OCI-LY7 (cell line): ENCODE measurements around the gene RPGRIP1.

Source experiments
- EZH2phosphoT487 ChIP-seq: fragments of 200-600 bp; sonication (generic); IDR thresholded peaks from 2 replicates; pipeline ENCODE4 v1.6.1; 2018; ENCODE audit warnings: low read depth, borderline replicate concordance, mild to moderate bottlenecking, mixed run types, antibody characterized with exemption, low read length, moderate library complexity, mixed read lengths
- TF ChIP-seq, protein P1 (sequence below): fragments of 200-600 bp; sonication (generic); conservative IDR thresholded peaks from 2 replicates; pipeline ENCODE4 v1.5.1; 2014; ENCODE audit warnings: mild to moderate bottlenecking, antibody characterized with exemption, low read length, moderate library complexity, mixed read lengths

DNA sequence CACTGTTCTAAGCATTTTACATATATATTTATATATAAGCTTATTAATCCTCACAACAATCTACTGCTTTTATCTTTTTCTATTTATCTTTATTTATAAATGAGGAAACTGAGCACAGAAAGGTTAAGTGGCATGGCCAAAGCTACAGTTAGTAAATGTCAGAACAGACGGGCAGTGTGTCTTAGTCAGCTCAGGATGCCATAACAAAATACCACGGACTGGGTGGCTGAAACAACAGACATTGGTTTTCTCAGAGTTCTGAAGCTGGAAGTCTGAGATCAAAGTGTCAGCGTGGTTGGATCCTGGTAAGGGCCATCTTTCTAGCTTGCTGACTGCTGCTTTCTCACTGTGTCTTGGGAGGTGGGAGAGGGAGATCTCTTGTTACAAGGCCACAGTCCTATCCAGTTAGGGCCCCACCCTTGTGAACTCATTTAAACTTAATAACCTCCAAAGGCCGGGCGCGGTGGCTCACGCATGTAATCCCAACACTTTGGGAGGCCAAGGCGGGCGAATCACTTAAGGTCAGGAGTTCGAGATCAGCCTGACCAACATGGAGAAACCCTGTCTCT is 19.8 kb downstream of the RPGRIP1 start:
- TF ChIP-seq, protein P1, sequence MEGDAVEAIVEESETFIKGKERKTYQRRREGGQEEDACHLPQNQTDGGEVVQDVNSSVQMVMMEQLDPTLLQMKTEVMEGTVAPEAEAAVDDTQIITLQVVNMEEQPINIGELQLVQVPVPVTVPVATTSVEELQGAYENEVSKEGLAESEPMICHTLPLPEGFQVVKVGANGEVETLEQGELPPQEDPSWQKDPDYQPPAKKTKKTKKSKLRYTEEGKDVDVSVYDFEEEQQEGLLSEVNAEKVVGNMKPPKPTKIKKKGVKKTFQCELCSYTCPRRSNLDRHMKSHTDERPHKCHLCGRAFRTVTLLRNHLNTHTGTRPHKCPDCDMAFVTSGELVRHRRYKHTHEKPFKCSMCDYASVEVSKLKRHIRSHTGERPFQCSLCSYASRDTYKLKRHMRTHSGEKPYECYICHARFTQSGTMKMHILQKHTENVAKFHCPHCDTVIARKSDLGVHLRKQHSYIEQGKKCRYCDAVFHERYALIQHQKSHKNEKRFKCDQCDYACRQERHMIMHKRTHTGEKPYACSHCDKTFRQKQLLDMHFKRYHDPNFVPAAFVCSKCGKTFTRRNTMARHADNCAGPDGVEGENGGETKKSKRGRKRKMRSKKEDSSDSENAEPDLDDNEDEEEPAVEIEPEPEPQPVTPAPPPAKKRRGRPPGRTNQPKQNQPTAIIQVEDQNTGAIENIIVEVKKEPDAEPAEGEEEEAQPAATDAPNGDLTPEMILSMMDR = no peak
- TF ChIP-seq EZH2phosphoT487 = no peak
